Measurements from ENCODE around the gene NAP1L5.

NAP1L5 gene

GRCh38 chr4:88697588-88698329, at the start of gene NAP1L5:
Gene NAP1L5 (minus strand): TSS chr4:88697829. CDS start chr4:88697754, 75 bp downstream.
- peak; percentile 41 for DNase-seq

- no peak for DNase-seq
These were observed 49.7 kb upstream of the NAP1L5 start for GRCh38 chr4:88747351-88747750.

GRCh38 chr4:88746206-88746605, 48.6 kb upstream of the NAP1L5 start:
- no peak for DNase-seq

- DNase-seq, result no peak
These were observed 48.0 kb upstream of the NAP1L5 start for GRCh38 chr4:88745581-88746163.

DNA sequence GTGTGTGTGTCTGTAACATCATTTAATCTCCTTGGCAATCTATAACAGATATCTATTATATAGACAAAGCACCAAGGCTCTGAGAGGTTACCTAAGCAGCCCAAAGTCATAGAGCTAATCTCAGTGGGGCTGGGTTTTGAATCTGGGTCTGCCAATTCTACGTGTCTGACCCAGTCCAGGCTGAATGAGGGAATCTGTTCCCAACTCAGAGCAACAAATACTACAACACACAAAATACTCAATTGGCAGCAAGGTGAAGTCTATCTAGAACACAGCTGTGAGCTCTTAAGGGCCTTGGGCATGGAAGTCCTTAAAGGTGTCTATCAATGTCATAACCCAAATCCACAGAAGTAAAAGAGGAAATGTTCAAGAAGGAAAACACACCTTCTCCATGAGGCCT, 47.5 kb upstream of the NAP1L5 start:
- DNase-seq, result no peak

- DNase-seq, result no peak
These were observed 47.0 kb upstream of the NAP1L5 start for GRCh38 chr4:88744609-88745008.

- no peak for DNase-seq
These were observed 46.1 kb upstream of the NAP1L5 start for GRCh38 chr4:88743696-88744095.

GRCh38 chr4:88742561-88742960, 44.9 kb upstream of the NAP1L5 start:
- DNase-seq, result no peak

DNA sequence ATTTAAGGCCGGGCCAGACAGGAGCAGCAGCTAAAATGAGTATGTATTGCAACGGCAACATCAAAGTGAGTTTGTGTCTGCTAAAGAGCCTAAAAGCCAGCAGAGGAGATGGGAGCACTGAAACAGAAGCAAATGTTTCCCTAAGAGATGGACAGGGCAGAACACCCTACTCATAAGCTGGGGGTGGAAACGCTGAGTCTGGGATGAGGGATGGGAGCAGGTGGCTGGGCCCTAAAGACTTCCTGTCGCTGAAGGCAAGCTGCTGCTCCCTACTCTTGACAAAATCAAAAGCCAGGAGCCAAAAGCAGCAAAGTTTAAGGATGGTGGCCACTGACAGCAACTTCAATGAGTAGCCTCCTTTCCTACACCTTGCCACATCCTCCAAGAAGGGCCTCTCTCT, 40.6 kb upstream of the NAP1L5 start:
- no peak for DNase-seq

GRCh38 chr4:88737307-88737941, 39.8 kb upstream of the NAP1L5 start:
- no peak for DNase-seq

DNA sequence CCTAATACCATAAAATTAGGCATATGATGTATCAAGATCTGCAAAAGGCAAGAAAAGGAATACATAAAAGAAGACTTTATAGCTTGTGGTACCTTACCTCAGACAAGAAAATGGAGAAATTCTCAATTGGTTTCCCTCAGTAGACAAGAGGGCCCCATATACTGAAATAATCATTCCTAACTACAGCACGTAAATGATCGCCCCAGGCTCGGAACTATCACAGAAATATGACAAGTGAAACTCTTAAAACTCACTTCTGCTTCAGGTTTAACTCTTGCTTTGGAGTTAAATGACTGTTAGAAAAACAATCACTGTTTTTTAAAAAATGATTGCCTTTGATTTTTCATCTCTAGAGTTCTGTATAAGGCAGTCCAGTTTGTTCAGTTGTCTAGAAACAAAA, 38.6 kb upstream of the NAP1L5 start:
- no peak for DNase-seq

- DNase-seq, result no peak
These were observed 37.9 kb upstream of the NAP1L5 start for GRCh38 chr4:88735564-88735963.

- no peak for DNase-seq
These were observed 36.8 kb upstream of the NAP1L5 start for GRCh38 chr4:88734403-88734949.

GRCh38 chr4:88732714-88733368, 35.2 kb upstream of the NAP1L5 start:
- DNase-seq, result no peak

DNA sequence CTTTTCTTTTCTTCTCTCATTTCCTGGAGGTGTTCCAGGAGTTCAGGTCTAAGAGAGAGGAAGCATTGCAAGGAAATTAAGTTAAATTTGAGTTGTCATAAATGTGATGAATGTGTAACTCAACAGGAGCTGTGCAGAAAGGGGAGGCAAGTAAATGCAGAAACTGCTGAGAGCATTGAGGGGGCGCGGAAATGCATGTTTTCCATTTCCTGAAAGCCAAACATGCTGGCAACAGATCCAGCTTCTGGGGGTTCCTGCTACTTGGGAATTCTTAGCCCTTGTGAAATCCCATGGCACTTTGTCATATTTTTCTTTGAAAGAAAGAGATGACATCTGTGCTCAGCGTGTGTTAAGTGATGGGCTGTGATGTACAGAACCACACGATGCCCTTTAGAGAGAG, 33.8 kb upstream of the NAP1L5 start:
- no peak for DNase-seq

GRCh38 chr4:88730811-88731210, 33.2 kb upstream of the NAP1L5 start:
- no peak for DNase-seq

DNA sequence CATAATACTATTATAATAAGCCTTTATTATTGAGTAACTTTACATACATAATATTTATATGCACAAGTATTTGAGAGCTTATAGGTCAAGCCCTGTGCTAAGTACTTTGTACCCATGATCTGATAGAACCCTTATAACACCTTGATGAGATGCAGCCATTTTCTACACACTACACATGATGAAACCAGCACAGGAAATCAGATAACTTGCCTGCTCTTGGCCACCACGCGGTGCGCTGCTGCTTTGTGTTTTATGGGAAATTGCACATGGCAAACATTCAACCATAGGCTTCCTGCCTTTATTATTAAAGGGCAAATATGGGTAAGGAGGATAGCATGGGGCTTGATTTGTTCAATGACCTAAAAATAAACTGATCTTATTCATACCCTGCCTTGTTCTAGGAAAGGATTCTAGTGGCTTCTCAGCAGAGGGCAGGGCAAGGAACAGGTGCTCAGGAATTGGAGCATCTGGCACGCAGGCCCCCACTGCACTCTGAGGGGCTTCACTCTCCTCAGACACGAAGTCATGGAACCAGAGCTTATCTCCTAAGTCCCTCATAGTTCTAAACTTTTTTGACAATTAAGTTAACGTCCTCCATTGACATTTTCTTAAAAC, 31.6 kb upstream of the NAP1L5 start:
- DNase-seq, result no peak

DNA sequence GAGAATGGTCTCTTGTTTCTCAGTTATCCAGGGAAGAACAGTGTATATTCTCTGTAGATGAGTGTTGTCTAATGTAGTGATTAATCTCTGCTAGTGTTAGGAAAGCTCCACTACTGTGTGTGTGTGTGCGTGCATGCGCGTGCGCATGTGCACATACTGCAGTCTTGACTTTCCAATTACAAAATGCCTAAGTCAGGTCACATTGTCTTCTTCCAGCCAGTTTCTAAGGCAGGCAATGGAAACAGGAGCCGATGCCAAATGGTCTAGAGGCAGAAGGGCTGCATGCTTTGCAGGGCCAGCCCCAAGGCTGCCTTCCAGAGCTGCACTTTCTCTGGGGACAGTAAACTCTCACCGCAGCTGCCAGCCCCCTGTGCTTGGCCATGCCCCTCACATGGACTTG, 30.5 kb upstream of the NAP1L5 start:
- no peak for DNase-seq

- DNase-seq, result no peak
These were observed 28.4 kb upstream of the NAP1L5 start for GRCh38 chr4:88725986-88726385.

DNA sequence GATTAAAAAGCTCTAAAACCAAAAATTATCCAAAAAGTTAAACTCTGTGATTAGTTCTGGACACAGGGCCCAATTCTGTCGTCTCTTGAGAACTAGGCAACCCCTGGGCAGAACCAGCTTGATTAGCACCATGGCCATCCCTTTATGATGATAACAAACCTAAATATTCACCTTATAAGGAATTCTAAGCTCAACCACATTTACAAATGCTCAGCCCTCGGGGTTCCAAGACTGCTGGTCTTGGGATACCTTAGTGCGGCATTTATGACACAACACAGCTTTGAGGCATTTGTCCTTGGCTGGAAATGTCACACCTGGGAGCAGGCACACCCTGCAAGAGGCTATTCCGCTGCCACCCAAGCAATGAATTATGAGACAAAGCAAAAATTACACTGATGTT, 27.5 kb upstream of the NAP1L5 start:
- DNase-seq, result no peak

- no peak for DNase-seq
These were observed 26.8 kb upstream of the NAP1L5 start for GRCh38 chr4:88724406-88724805.

- DNase-seq, result no peak
These were observed 25.2 kb upstream of the NAP1L5 start for GRCh38 chr4:88722828-88723227.

- no peak for DNase-seq
These were observed 24.7 kb upstream of the NAP1L5 start for GRCh38 chr4:88722276-88722780.

Measured in NCI-H2029 treated with DMSO at 0.1 percent for 48 hours (cell line).